ENCODE results near the gene SOX10. TPM values are rescaled to one million over a fixed set of nuclear protein-coding genes. Genes with fewer than 3 reads are reported as not detected.

The SOX10 gene
- total and polyA plus RNA-seq, 2 of the 4 experiments (the other 2 are of a cell fraction) = not detected

GRCh38 chr22:37971475-37972434, 12.6 kb downstream of the SOX10 start (continued):
- TF ChIP-seq, protein P1, sequence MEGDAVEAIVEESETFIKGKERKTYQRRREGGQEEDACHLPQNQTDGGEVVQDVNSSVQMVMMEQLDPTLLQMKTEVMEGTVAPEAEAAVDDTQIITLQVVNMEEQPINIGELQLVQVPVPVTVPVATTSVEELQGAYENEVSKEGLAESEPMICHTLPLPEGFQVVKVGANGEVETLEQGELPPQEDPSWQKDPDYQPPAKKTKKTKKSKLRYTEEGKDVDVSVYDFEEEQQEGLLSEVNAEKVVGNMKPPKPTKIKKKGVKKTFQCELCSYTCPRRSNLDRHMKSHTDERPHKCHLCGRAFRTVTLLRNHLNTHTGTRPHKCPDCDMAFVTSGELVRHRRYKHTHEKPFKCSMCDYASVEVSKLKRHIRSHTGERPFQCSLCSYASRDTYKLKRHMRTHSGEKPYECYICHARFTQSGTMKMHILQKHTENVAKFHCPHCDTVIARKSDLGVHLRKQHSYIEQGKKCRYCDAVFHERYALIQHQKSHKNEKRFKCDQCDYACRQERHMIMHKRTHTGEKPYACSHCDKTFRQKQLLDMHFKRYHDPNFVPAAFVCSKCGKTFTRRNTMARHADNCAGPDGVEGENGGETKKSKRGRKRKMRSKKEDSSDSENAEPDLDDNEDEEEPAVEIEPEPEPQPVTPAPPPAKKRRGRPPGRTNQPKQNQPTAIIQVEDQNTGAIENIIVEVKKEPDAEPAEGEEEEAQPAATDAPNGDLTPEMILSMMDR (conservative IDR thresholded peaks at IDR 0.05; ENCODE audit: low read depth, low read length) = no peak

- DNase-seq (no peak), ATAC-seq (ENCODE audit: low read depth) (no peak)
- ChIA-PET CTCF (no interaction called here), POLR2A (ENCODE audit: unreplicated experiment) (interaction anchor here (0.7 kb wide), 2 partner anchors 155 to 305 kb away, joined by 3 to 13 read pairs; no protein-coding TSS in a partner anchor)
- TF ChIP-seq SMC3 (IDR thresholded peaks at IDR 0.05; ENCODE audit: low read depth, low read length) = no peak
- Histone ChIP-seq H3K9me3 (ENCODE audit: control insufficient read depth, insufficient read depth, low read length) (no peaks in the 10 kb centered on the region), H2AFZ (replicated peaks; ENCODE audit: low read length, poor library complexity) (no peak overlapping the region), H4K5ac (ENCODE audit: low read depth, low read length) (no peak overlapping the region), H4K20me1 (ENCODE audit: insufficient read depth, low read length) (peaks cover 9% of the 10 kb centered on the region), H3K79me1 (ENCODE audit: low read depth in 1 of 2, low read length in 2 of 2) (peaks cover 10 to 11% of the 10 kb centered on the region in 2 experiments), H3K9ac (ENCODE audit: low read depth, low read length) (no peak overlapping the region), H3K4me3 (ENCODE audit: insufficient read depth, low read depth, low read length) (no peak overlapping the region), H4K91ac (ENCODE audit: insufficient read depth, low read depth, low read length) (no peak overlapping the region), H3K23ac (ENCODE audit: low read depth, low read length) (no peak overlapping the region), H2BK15ac (ENCODE audit: low read depth, low read length) (no peak overlapping the region), H3K4me2 (ENCODE audit: low read depth, low read length) (no peak overlapping the region), H3K56ac (ENCODE audit: extremely low read depth, insufficient read depth, low read length) (no peak overlapping the region), H2AK5ac (ENCODE audit: low read depth, low read length) (no peak overlapping the region), H3K9me1 (ENCODE audit: insufficient read depth, low read length) (peaks cover 4% of the 10 kb centered on the region; the same call in 1 of the 2 replicates), H3K27ac (ENCODE audit: insufficient read depth, low read length) (no peak overlapping the region), H3K27me3 (ENCODE audit: control insufficient read depth, insufficient read depth, low read length) (no peaks in the 10 kb centered on the region), H3K4ac (ENCODE audit: low read depth, low read length) (no peak overlapping the region), H2AK9ac (replicated peaks; ENCODE audit: low read depth, low read length, poor library complexity) (no peak overlapping the region), H3K36me3 (ENCODE audit: control insufficient read depth, insufficient read depth, low read length) (peaks cover 22% of the 10 kb centered on the region), H3K18ac (ENCODE audit: low read depth, low read length) (no peak overlapping the region), H2BK5ac (ENCODE audit: low read depth, low read length, poor library complexity, severe bottlenecking) (no peak overlapping the region), H2BK120ac (ENCODE audit: low read depth, low read length) (no peak overlapping the region), H2BK20ac (ENCODE audit: low read depth, low read length) (no peak overlapping the region), H3K14ac (replicated peaks; ENCODE audit: low read depth, low read length) (no peak overlapping the region), H4K8ac (ENCODE audit: low read depth in 2 of 2, low read length in 2 of 2) (no peak overlapping the region), H3K4me1 (ENCODE audit: control insufficient read depth, insufficient read depth, low read length) (peaks cover 4% of the 10 kb centered on the region; the same call in 1 of the 2 replicates)
- intact Hi-C loops (cut with micrococcal nuclease) (no loop called here), in situ Hi-C loops (cut with MboI; ENCODE audit: low sequenced_read_pairs) (no loop called here), dilution Hi-C loops (cut with HindIII; ENCODE audit: low sequenced_read_pairs, unreplicated experiment) (no loop called here)
- WGBS, 2 experiments (ENCODE audit: extremely low coverage in 2 of 2, insufficient read length in 1 of 2) = 100% methylated on average over 1 of the region's 4 CpGs; no CpG with 5 or more reads in 1 of the 2 experiments
- no TSS peak for BruUV-seq (replicated peaks)
Measured at GRCh38 chr22:37970864-37971263, 13.5 kb downstream of the SOX10 start.
